Lung (tissue), 12 donors: ENCODE data around the gene POLR1D. TPM values are rescaled to one million over a fixed set of nuclear protein-coding genes. Genes with fewer than 3 reads are reported as not detected.

Source experiments
- ATAC-seq: fragments of 200-7000 bp; cut with Tn5 transposase; one replicate; pipeline ENCODE4 v1.9.1; 2020; ENCODE audit warnings: moderate number of reproducible peaks; ENCODE audit not compliant: insufficient read depth, low FRiP score
- DNase-seq, 3 donors: peaks; one replicate each; pipeline ENCODE4 v3.0.0-alpha.2; 2013 to 2017
- H3K27ac ChIP-seq, 2 donors: one replicate each; pipeline ENCODE4 v1.5.1; 2013; ENCODE audit warnings: mild to moderate bottlenecking in 2 of 2, moderate library complexity in 2 of 2, control low read depth in 1 of 2, inconsistent platforms in 1 of 2, low read depth in 1 of 2, low read length in 1 of 2
- H3K27me3 ChIP-seq, 3 donors: one replicate each; pipeline ENCODE4 v1.5.1; 2013; ENCODE audit warnings: low read length in 2 of 3; ENCODE audit not compliant: control insufficient read depth in 3 of 3, insufficient read depth in 3 of 3
- H3K36me3 ChIP-seq, 4 donors: one replicate each; pipeline ENCODE4 v1.5.1; 2013; ENCODE audit warnings: low read length in 4 of 4, mild to moderate bottlenecking in 1 of 4, moderate library complexity in 1 of 4; ENCODE audit not compliant: control insufficient read depth in 4 of 4, insufficient read depth in 4 of 4
- H3K4me1 ChIP-seq, 5 donors: one replicate each; pipeline ENCODE4 v1.5.1; 2013; ENCODE audit warnings: low read length in 5 of 5, mild to moderate bottlenecking in 2 of 5, moderate library complexity in 1 of 5; ENCODE audit not compliant: control insufficient read depth in 5 of 5, insufficient read depth in 5 of 5
- H3K4me3 ChIP-seq: one replicate; pipeline ENCODE4 v1.5.1; 2013; ENCODE audit warnings: mild to moderate bottlenecking, control low read depth, moderate library complexity
- H3K9ac ChIP-seq, 2 donors: one replicate each; pipeline ENCODE4 v1.5.1; 2013; ENCODE audit warnings: low read length in 2 of 2, control low read depth in 1 of 2; ENCODE audit not compliant: insufficient read depth in 1 of 2
- H3K9me3 ChIP-seq, 4 donors: one replicate each; pipeline ENCODE4 v1.5.1; 2013; ENCODE audit warnings: low read length in 3 of 4, mild to moderate bottlenecking in 1 of 4, moderate library complexity in 1 of 4; ENCODE audit not compliant: control insufficient read depth in 4 of 4, insufficient read depth in 3 of 4
- WGBS, 2 donors: extraction: QIAGEN DNeasy Blood & Tissue Kit; methylation state at CpG; one replicate each; pipeline ENCODE4 v1.1.7; 2013; 5-methylcytosine and 5-hydroxymethylcytosine counted together
- polyA plus RNA-seq, 2 donors: library from polyadenylated mRNA; stranded (reverse); fragments of 200-250 nt; gene quantifications; one replicate each; pipeline ENCODE4 v1.2.1, GENCODE V29; 2013
- total RNA-seq, 2 donors: library from RNA; depleted of rRNA in 1 of 2; stranded (reverse); fragments of >200 nt in 1 of 2; gene quantifications; one replicate each; pipeline ENCODE4 v1.2.1, GENCODE V29; 2014 to 2021
- TF ChIP-seq, protein P1 (sequence below): IDR thresholded peaks from 2 replicates; pipeline ENCODE4 v1.5.1; 2012; ENCODE audit warnings: mild to moderate bottlenecking; ENCODE audit errors: control extremely low read depth, extremely low read depth
- donor health status: control.
- donor health status: control.
- donor health status: Bipolar disorder and iron deficiency.
- donor health status: healthy.
- donor health status: DM: yes; HTN: yes; CAD: no.

The POLR1D gene
- total and polyA plus RNA-seq, 4 donors = 93.8 to 132 (median 104) TPM

DNA sequence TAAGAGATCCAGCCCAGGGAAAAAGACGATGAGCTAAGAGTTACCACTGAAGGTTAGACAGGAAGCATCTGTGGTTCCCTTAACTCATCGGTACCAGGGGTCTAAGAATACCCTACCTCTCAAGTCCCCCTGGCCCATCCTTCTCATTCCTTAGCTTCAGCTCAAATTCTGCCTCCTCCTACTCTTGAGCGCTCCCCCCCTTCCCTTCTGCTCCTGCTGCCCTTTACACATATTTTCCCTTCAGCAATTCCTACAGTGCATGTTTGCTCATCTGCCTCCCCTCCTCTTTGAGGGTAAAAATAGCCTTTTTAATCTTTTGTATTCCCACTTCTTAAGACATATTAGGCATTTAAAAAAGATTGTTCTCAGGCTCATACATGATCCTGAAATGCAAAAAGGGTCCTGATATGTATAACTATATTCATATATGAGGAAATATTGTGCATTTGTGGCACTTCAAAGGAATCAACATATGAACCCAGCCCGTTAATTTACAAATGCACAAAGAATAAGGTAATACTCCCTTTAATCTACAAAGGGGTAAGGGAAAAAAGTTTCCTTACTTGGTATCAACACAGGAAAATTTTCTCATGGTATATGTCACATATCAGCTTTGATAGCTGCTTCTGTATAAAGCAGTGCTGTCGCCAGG, 34.5 kb upstream of the POLR1D start:
- Histone ChIP-seq H3K4me1 (peaks cover 0 to 24% (median 0%) of the 10 kb centered on the region in 5 donors), H3K4me3 (no peak overlapping the region), H3K9ac (no peak overlapping the region), H3K36me3 (no peaks in the 10 kb centered on the region), H3K27ac (no peak overlapping the region), H3K27me3 (no peaks in the 10 kb centered on the region), H3K9me3 (no peaks in the 10 kb centered on the region)
- no peak for ATAC-seq
- TF ChIP-seq, protein P1, sequence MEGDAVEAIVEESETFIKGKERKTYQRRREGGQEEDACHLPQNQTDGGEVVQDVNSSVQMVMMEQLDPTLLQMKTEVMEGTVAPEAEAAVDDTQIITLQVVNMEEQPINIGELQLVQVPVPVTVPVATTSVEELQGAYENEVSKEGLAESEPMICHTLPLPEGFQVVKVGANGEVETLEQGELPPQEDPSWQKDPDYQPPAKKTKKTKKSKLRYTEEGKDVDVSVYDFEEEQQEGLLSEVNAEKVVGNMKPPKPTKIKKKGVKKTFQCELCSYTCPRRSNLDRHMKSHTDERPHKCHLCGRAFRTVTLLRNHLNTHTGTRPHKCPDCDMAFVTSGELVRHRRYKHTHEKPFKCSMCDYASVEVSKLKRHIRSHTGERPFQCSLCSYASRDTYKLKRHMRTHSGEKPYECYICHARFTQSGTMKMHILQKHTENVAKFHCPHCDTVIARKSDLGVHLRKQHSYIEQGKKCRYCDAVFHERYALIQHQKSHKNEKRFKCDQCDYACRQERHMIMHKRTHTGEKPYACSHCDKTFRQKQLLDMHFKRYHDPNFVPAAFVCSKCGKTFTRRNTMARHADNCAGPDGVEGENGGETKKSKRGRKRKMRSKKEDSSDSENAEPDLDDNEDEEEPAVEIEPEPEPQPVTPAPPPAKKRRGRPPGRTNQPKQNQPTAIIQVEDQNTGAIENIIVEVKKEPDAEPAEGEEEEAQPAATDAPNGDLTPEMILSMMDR = no peak
- no peak for DNase-seq
- 60 to 73% methylated on average over 5 of the region's 5 CpGs for WGBS, 2 donors

DNA sequence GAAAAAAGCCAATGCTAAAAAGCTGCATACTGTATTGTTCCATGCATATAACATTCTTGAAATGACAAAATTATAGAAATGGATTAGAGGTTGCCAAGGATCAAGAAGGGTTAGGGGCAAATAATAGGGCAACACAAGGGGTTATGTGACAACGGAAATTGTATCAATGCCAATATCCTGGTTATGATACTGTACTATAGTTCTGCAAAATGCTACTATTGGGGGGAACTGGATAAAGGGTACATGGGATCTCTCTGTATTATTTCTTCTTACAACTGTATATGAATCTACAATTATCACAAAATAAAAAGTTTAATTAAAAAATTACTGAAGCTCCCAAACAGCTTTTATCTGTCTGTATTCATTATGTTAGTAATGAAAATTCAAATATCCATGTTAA, 33.3 kb upstream of the POLR1D start:
- TF ChIP-seq, protein P1 = no peak
- ATAC-seq (no peak), DNase-seq (no peak)
- H3K36me3 ChIP-seq = no peaks in the 10 kb centered on the region
- peaks cover 0 to 23% (median 0%) of the 10 kb centered on the region in 5 donors for H3K4me1 ChIP-seq
- H3K27me3 ChIP-seq = no peaks in the 10 kb centered on the region
- H3K9me3 ChIP-seq = no peaks in the 10 kb centered on the region
- H3K9ac ChIP-seq = no peak overlapping the region
- 92 to 96% methylated on average over 1 of the region's 1 CpG for WGBS, 2 donors
- no peak overlapping the region for H3K27ac ChIP-seq
- no peak overlapping the region for H3K4me3 ChIP-seq

DNA sequence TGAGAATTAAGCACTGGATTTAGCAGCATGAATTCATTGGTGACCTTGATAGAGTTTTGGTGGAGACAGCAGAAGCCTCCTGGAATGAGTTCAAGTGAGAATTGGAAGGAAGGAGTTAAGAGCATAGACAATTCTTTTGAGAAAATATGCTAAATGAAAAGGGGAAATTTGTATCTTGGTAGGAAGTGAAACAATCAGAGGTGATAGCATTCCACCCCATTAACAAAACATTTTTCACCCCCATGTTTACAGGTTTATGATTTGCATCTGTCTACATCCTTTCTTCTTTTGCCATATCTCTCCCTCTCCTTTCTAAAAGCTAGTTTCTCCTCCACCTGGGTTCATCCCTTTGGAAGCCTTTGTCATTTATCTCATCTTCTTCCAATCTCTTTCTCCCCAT, 28.8 kb upstream of the POLR1D start:
- H3K4me1 ChIP-seq = peaks cover 0 to 17% (median 0%) of the 10 kb centered on the region in 5 donors
- no peaks in the 10 kb centered on the region for H3K9me3 ChIP-seq
- no peak for DNase-seq
- no peak overlapping the region for H3K4me3 ChIP-seq
- H3K9ac ChIP-seq = no peak overlapping the region
- ATAC-seq = no peak
- no peaks in the 10 kb centered on the region for H3K27me3 ChIP-seq
- H3K36me3 ChIP-seq = no peaks in the 10 kb centered on the region
- H3K27ac ChIP-seq = no peak overlapping the region
- TF ChIP-seq, protein P1 = no peak

DNA sequence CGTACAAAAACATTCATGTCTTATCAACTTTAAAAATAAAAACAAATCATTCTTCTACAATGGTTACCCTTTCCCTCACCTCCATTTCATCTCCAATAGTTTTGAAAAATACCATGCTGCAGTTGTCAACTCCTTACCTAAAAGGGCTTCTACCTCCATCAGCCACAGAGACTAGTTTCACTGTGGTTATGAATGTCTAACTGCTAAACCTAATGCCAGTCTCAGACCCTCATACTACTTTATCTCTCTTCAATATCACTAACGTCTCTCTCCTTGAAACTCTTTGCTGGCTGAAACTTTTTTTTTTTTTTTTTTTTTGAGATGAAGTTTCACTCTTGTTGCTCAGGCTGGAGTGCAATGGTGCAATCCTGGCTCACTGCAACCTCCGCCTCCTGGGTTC, 28.4 kb upstream of the POLR1D start:
- Histone ChIP-seq H3K36me3 (no peaks in the 10 kb centered on the region), H3K9ac (no peak overlapping the region), H3K4me1 (peaks cover 0 to 20% (median 0%) of the 10 kb centered on the region in 5 donors), H3K9me3 (no peaks in the 10 kb centered on the region), H3K27ac (no peak overlapping the region), H3K27me3 (no peaks in the 10 kb centered on the region), H3K4me3 (no peak overlapping the region)
- ATAC-seq (no peak), DNase-seq (no peak)
- 71 to 73% methylated on average over 3 of the region's 3 CpGs for WGBS, 2 donors
- TF ChIP-seq, protein P1 = no peak
